Loucy (cell line): ENCODE results near the gene MPDU1.
A peak's percentile ranks its signal among the peaks of the same experiment; 100 is the strongest.

Source experiments
- H2AFZ ChIP-seq: fragments of 200-600 bp; sonication (generic); 2 replicates; pipeline ENCODE4 v1.6.0; 2016; ENCODE audit warnings: antibody characterized with exemption, mild to moderate bottlenecking, low read length, moderate library complexity
- H3F3A ChIP-seq: fragments of 200-600 bp; 2 replicates; pipeline ENCODE4 v1.6.0; 2016; ENCODE audit warnings: antibody characterized with exemption, low read depth, mild to moderate bottlenecking
- H3K27me3 ChIP-seq: fragments of 200-600 bp; sonication (generic); 2 replicates; pipeline ENCODE4 v1.6.1; 2014; ENCODE audit warnings: low read length, mild to moderate bottlenecking; ENCODE audit not compliant: insufficient read depth, poor library complexity, severe bottlenecking
- H3K36me3 ChIP-seq: fragments of 200-600 bp; sonication (generic); 2 replicates; pipeline ENCODE4 v1.6.1; 2016; ENCODE audit warnings: low read length; ENCODE audit not compliant: insufficient read depth
- H3K4me1 ChIP-seq: fragments of 200-600 bp; sonication (generic); 2 replicates; pipeline ENCODE4 v1.5.1; 2014; ENCODE audit warnings: low read length, mild to moderate bottlenecking; ENCODE audit not compliant: insufficient read depth, poor library complexity, severe bottlenecking
- H3K4me2 ChIP-seq: fragments of 200-600 bp; sonication (generic); 2 replicates; pipeline ENCODE4 v1.6.0; 2014; ENCODE audit warnings: antibody characterized with exemption, low read length, low read depth, mild to moderate bottlenecking; ENCODE audit not compliant: poor library complexity, severe bottlenecking
- H3K4me3 ChIP-seq: fragments of 200-600 bp; sonication (generic); 2 replicates; pipeline ENCODE4 v1.5.1; 2014; ENCODE audit warnings: low read length, mild to moderate bottlenecking, mixed read lengths; ENCODE audit not compliant: poor library complexity, severe bottlenecking
- H3K79me2 ChIP-seq: fragments of 200-600 bp; sonication (generic); 2 replicates; pipeline ENCODE4 v1.6.1; 2014; ENCODE audit warnings: low read length; ENCODE audit not compliant: insufficient read depth
- H3K9ac ChIP-seq: fragments of 200-600 bp; sonication (generic); 2 replicates; pipeline ENCODE4 v1.6.0; 2014; ENCODE audit warnings: mild to moderate bottlenecking, low read depth, low read length, moderate library complexity; ENCODE audit not compliant: poor library complexity, severe bottlenecking
- H3K9me2 ChIP-seq: fragments of 200-600 bp; sonication (generic); replicated peaks from 2 replicates; pipeline ENCODE4 v1.6.1; 2016; ENCODE audit warnings: low read depth, low read length, mixed read lengths
- H3K9me3 ChIP-seq: fragments of 200-600 bp; sonication (generic); 2 replicates; pipeline ENCODE4 v1.6.1; 2014; ENCODE audit warnings: mild to moderate bottlenecking, antibody characterized with exemption, low read length, low read depth; ENCODE audit not compliant: insufficient read depth
- H4K20me1 ChIP-seq: fragments of 200-600 bp; sonication (generic); 2 replicates; pipeline ENCODE4 v1.6.0; 2014; ENCODE audit warnings: antibody characterized with exemption, low read length, mild to moderate bottlenecking; ENCODE audit not compliant: insufficient read depth, poor library complexity, severe bottlenecking
- CTCF ChIP-seq: fragments of 200-600 bp; sonication (generic); conservative IDR thresholded peaks from 2 replicates; pipeline ENCODE4 v1.5.1; 2014; ENCODE audit warnings: mild to moderate bottlenecking, antibody characterized with exemption, low read length
- EZH2phosphoT487 ChIP-seq: fragments of 200-600 bp; IDR thresholded peaks from 2 replicates; pipeline ENCODE4 v1.6.1; 2018; ENCODE audit warnings: antibody characterized with exemption, mild to moderate bottlenecking, moderate library complexity, borderline replicate concordance

MPDU1 gene

GRCh38 chr17:7572338-7572587 is 11.4 kb upstream of the MPDU1 start:
- Histone ChIP-seq H3K4me1 (peaks cover 24% of the 10 kb centered on the region), H3K36me3 (peaks cover 54% of the 10 kb centered on the region), H3F3A (peaks cover 8% of the 10 kb centered on the region; the same call in 1 of the 2 replicates), H3K79me2 (peaks cover 70% of the 10 kb centered on the region), H3K9me2 (no peaks in the 10 kb centered on the region), H4K20me1 (peaks cover 44% of the 10 kb centered on the region), H2AFZ (no peak overlapping the region), H3K4me3 (peak overlapping the region; percentile 79), H3K9me3 (no peaks in the 10 kb centered on the region), H3K9ac (peak overlapping the region; percentile 81), H3K27me3 (peaks cover 7% of the 10 kb centered on the region), H3K4me2 (peak overlapping the region; percentile 81)
- TF ChIP-seq CTCF (no peak), EZH2phosphoT487 (no peak)

- Histone ChIP-seq H3K4me3 (peak overlapping the region; percentile 98), H2AFZ (no peak overlapping the region), H3K4me1 (peaks cover 29% of the 10 kb centered on the region), H3K9me2 (no peaks in the 10 kb centered on the region), H3K4me2 (peak overlapping the region; percentile 49), H3K27me3 (peaks cover 7% of the 10 kb centered on the region), H3K9ac (peak overlapping the region; percentile 100), H3K79me2 (peaks cover 72% of the 10 kb centered on the region), H3F3A (peaks cover 10% of the 10 kb centered on the region; the same call in 1 of the 2 replicates), H4K20me1 (peaks cover 49% of the 10 kb centered on the region), H3K9me3 (no peaks in the 10 kb centered on the region), H3K36me3 (peaks cover 59% of the 10 kb centered on the region)
- TF ChIP-seq CTCF (no peak), EZH2phosphoT487 (no peak)
Observed at GRCh38 chr17:7572588-7573323, 10.9 kb upstream of the MPDU1 start.

- H3K79me2 ChIP-seq, result peaks cover 75% of the 10 kb centered on the region
- peaks cover 66% of the 10 kb centered on the region for H3K36me3 ChIP-seq
- peak overlapping the region; percentile 98 for H3K4me3 ChIP-seq
- peaks cover 57% of the 10 kb centered on the region for H4K20me1 ChIP-seq
- peak overlapping the region; percentile 75 for H3K4me2 ChIP-seq
- peaks cover 14% of the 10 kb centered on the region for H3F3A ChIP-seq
- H3K27me3 ChIP-seq, result peaks cover 7% of the 10 kb centered on the region
- TF ChIP-seq CTCF (no peak), EZH2phosphoT487 (no peak)
- peak overlapping the region; percentile 100 for H3K9ac ChIP-seq
- peaks cover 31% of the 10 kb centered on the region for H3K4me1 ChIP-seq
- no peaks in the 10 kb centered on the region for H3K9me3 ChIP-seq
- H2AFZ ChIP-seq, result no peak overlapping the region
- no peaks in the 10 kb centered on the region for H3K9me2 ChIP-seq
Observed at GRCh38 chr17:7573324-7574080, 10.2 kb upstream of the MPDU1 start.
